ENCODE measurements around the gene CCR7.
A peak's percentile ranks its signal among the peaks of the same experiment; 100 is the strongest.

CCR7 gene

GRCh38 chr17:40565769-40566409 lies 617 bp upstream of the CCR7 start:
- Histone ChIP-seq H2BK15ac (replicated peaks; ENCODE audit: low read depth) (no peak overlapping the region), H2BK5ac (ENCODE audit: low read length) (no peak overlapping the region), H3K36me3 (ENCODE audit: control insufficient read depth, insufficient read depth, low read length) (no peaks in the 10 kb centered on the region), H3K4me1 (ENCODE audit: control insufficient read depth, low read depth, low read length) (peaks cover 4% of the 10 kb centered on the region), H3K4ac (ENCODE audit: low read depth, low read length) (no peak overlapping the region), H3K79me2 (ENCODE audit: control insufficient read depth, insufficient read depth, low read length) (no peaks in the 10 kb centered on the region), H2BK120ac (ENCODE audit: low read depth, low read length) (no peak overlapping the region), H3K27ac (ENCODE audit: low read depth, low read length) (no peak overlapping the region), H4K8ac (ENCODE audit: low read depth, low read length) (no peak overlapping the region), H3K79me1 (ENCODE audit: low read length) (no peaks in the 10 kb centered on the region), H2AK5ac (ENCODE audit: low read length) (no peak overlapping the region), H3K23ac (ENCODE audit: low read length) (no peak overlapping the region), H3K27me3 (ENCODE audit: insufficient read depth, low read length, poor library complexity) (no peaks in the 10 kb centered on the region), H3K4me3 (ENCODE audit: low read length) (no peak overlapping the region), H3K18ac (ENCODE audit: low read length) (no peak overlapping the region), H3K4me2 (ENCODE audit: low read length) (no peak overlapping the region), H3K56ac (ENCODE audit: low read length) (no peak overlapping the region), H4K5ac (ENCODE audit: low read length) (no peak overlapping the region), H3K9ac (ENCODE audit: low read length) (no peak overlapping the region)
- no CpG with 5 or more reads among the region's 2 CpGs for WGBS (ENCODE audit: extremely low coverage, insufficient coverage, low lambda C conversion rate)
- DNase-seq, result no peak

DNA sequence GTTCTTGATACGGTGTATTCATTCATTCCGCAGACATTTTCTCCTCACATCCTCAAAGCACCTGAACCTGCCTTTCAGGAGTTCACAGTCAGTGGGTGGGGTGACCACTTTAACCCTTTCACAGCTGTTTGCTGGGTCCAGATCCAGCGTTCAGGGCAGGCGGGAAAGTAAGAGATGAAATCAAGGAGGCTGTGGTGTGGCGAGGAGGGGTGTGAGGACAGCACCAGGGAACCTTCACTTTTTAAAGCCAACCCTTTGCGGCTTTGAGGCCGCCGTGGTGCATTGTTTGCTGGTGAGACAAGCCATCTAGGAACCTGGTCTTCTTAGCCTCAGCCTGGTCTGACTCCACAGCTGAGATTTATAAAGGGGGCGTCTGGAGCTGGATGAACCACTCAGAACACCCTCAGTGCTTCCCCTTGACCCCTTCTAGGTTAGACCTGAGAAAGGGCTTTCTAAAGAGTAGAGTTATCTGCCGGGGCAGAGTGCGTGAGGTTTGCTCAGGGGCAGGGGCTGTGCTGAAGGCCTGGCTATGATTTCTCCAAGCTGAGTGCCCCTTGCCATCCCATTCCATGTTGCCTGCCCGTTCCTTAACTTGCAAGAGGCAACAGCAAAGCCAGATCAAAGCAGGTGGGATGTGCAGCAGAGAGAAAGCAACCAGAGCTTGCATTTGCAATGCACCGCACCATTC lies 933 bp downstream of the CCR7 start:
- Histone ChIP-seq H3K4ac (ENCODE audit: low read depth, low read length) (no peak overlapping the region), H3K27me3 (ENCODE audit: insufficient read depth, low read length, poor library complexity) (no peaks in the 10 kb centered on the region), H3K79me2 (ENCODE audit: control insufficient read depth, insufficient read depth, low read length) (no peaks in the 10 kb centered on the region), H2BK5ac (ENCODE audit: low read length) (no peak overlapping the region), H3K23ac (ENCODE audit: low read length) (no peak overlapping the region), H2BK120ac (ENCODE audit: low read depth, low read length) (no peak overlapping the region), H3K4me2 (ENCODE audit: low read length) (no peak overlapping the region), H3K27ac (ENCODE audit: low read depth, low read length) (no peak overlapping the region), H3K36me3 (ENCODE audit: control insufficient read depth, insufficient read depth, low read length) (no peaks in the 10 kb centered on the region), H3K18ac (ENCODE audit: low read length) (no peak overlapping the region), H4K8ac (ENCODE audit: low read depth, low read length) (no peak overlapping the region), H2BK15ac (replicated peaks; ENCODE audit: low read depth) (no peak overlapping the region), H3K9ac (ENCODE audit: low read length) (no peak overlapping the region), H3K56ac (ENCODE audit: low read length) (no peak overlapping the region), H3K4me3 (ENCODE audit: low read length) (no peak overlapping the region), H4K5ac (ENCODE audit: low read length) (no peak overlapping the region), H3K4me1 (ENCODE audit: control insufficient read depth, low read depth, low read length) (peaks cover 4% of the 10 kb centered on the region), H2AK5ac (ENCODE audit: low read length) (no peak overlapping the region), H3K79me1 (ENCODE audit: low read length) (no peaks in the 10 kb centered on the region)
- no peak for DNase-seq
- no CpG with 5 or more reads among the region's 13 CpGs for WGBS (ENCODE audit: extremely low coverage, insufficient coverage, low lambda C conversion rate)

GRCh38 chr17:40563220-40564052 lies 1.8 kb downstream of the CCR7 start:
- no peak overlapping the region for H2BK15ac ChIP-seq (replicated peaks; ENCODE audit: low read depth)
- H3K79me2 ChIP-seq (ENCODE audit: control insufficient read depth, insufficient read depth, low read length), result no peaks in the 10 kb centered on the region
- no peak overlapping the region for H4K5ac ChIP-seq (ENCODE audit: low read length)
- H2AK5ac ChIP-seq (ENCODE audit: low read length), result no peak overlapping the region
- no peak overlapping the region for H3K4me2 ChIP-seq (ENCODE audit: low read length)
- H4K8ac ChIP-seq (ENCODE audit: low read depth, low read length), result no peak overlapping the region
- no peak overlapping the region for H3K23ac ChIP-seq (ENCODE audit: low read length)
- no peaks in the 10 kb centered on the region for H3K79me1 ChIP-seq (ENCODE audit: low read length)
- no peaks in the 10 kb centered on the region for H3K36me3 ChIP-seq (ENCODE audit: control insufficient read depth, insufficient read depth, low read length)
- no peak overlapping the region for H2BK120ac ChIP-seq (ENCODE audit: low read depth, low read length)
- DNase-seq, result no peak
- WGBS (ENCODE audit: extremely low coverage, insufficient coverage, low lambda C conversion rate), result no CpG with 5 or more reads among the region's 13 CpGs
- H3K56ac ChIP-seq (ENCODE audit: low read length), result no peak overlapping the region
- H3K4me1 ChIP-seq (ENCODE audit: control insufficient read depth, low read depth, low read length), result peaks cover 4% of the 10 kb centered on the region
- H3K4me3 ChIP-seq (ENCODE audit: low read length), result no peak overlapping the region
- no peak overlapping the region for H3K4ac ChIP-seq (ENCODE audit: low read depth, low read length)
- no peaks in the 10 kb centered on the region for H3K27me3 ChIP-seq (ENCODE audit: insufficient read depth, low read length, poor library complexity)
- H3K27ac ChIP-seq (ENCODE audit: low read depth, low read length), result no peak overlapping the region
- H3K18ac ChIP-seq (ENCODE audit: low read length), result no peak overlapping the region
- H2BK5ac ChIP-seq (ENCODE audit: low read length), result no peak overlapping the region
- no peak overlapping the region for H3K9ac ChIP-seq (ENCODE audit: low read length)

DNA sequence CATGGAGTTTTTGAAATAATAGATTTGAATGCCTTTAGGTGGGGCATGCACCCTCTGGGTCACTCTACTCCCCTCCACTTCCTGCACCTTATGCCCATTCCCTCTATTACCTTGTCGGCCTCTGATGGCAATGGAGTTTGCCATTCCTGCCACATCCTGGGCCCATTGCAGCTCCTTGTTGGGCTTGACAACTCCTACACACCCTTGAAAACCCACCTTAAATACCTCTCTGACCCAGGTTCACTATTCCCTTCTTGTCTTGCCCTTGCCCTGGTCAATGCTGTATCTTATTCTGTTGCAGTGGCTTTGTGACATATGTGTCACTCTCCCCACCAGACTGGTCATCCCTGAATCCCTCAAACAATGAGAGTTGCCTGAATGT lies 2.4 kb downstream of the CCR7 start:
- H3K9ac ChIP-seq (ENCODE audit: low read length), result no peak overlapping the region
- peak overlapping the region; percentile 75 for H3K23ac ChIP-seq (ENCODE audit: low read length)
- H3K18ac ChIP-seq (ENCODE audit: low read length), result no peak overlapping the region
- no peaks in the 10 kb centered on the region for H3K36me3 ChIP-seq (ENCODE audit: control insufficient read depth, insufficient read depth, low read length)
- H2AK5ac ChIP-seq (ENCODE audit: low read length), result no peak overlapping the region
- H3K56ac ChIP-seq (ENCODE audit: low read length), result no peak overlapping the region
- H2BK5ac ChIP-seq (ENCODE audit: low read length), result no peak overlapping the region
- H3K27me3 ChIP-seq (ENCODE audit: insufficient read depth, low read length, poor library complexity), result no peaks in the 10 kb centered on the region
- H3K79me2 ChIP-seq (ENCODE audit: control insufficient read depth, insufficient read depth, low read length), result no peaks in the 10 kb centered on the region
- no peak overlapping the region for H3K4me2 ChIP-seq (ENCODE audit: low read length)
- no peak overlapping the region for H4K8ac ChIP-seq (ENCODE audit: low read depth, low read length)
- no peak for DNase-seq
- no peak overlapping the region for H3K27ac ChIP-seq (ENCODE audit: low read depth, low read length)
- WGBS (ENCODE audit: extremely low coverage, insufficient coverage, low lambda C conversion rate), result no CpG with 5 or more reads among the region's 1 CpG
- no peak overlapping the region for H2BK120ac ChIP-seq (ENCODE audit: low read depth, low read length)
- no peak overlapping the region for H3K4me3 ChIP-seq (ENCODE audit: low read length)
- H3K79me1 ChIP-seq (ENCODE audit: low read length), result no peaks in the 10 kb centered on the region
- H2BK15ac ChIP-seq (replicated peaks; ENCODE audit: low read depth), result no peak overlapping the region
- H3K4ac ChIP-seq (ENCODE audit: low read depth, low read length), result no peak overlapping the region
- H4K5ac ChIP-seq (ENCODE audit: low read length), result no peak overlapping the region
- H3K4me1 ChIP-seq (ENCODE audit: control insufficient read depth, low read depth, low read length), result peaks cover 4% of the 10 kb centered on the region

GRCh38 chr17:40561871-40562611 lies 3.2 kb downstream of the CCR7 start:
- Histone ChIP-seq H3K79me1 (ENCODE audit: low read length) (no peaks in the 10 kb centered on the region), H2BK5ac (ENCODE audit: low read length) (no peak overlapping the region), H3K4me2 (ENCODE audit: low read length) (no peak overlapping the region), H2BK15ac (replicated peaks; ENCODE audit: low read depth) (no peak overlapping the region), H3K27ac (ENCODE audit: low read depth, low read length) (no peak overlapping the region), H3K4me3 (ENCODE audit: low read length) (no peak overlapping the region), H3K9ac (ENCODE audit: low read length) (no peak overlapping the region), H3K23ac (ENCODE audit: low read length) (no peak overlapping the region), H4K5ac (ENCODE audit: low read length) (no peak overlapping the region), H3K36me3 (ENCODE audit: control insufficient read depth, insufficient read depth, low read length) (no peaks in the 10 kb centered on the region), H3K27me3 (ENCODE audit: insufficient read depth, low read length, poor library complexity) (no peaks in the 10 kb centered on the region), H3K4me1 (ENCODE audit: control insufficient read depth, low read depth, low read length) (peaks cover 6% of the 10 kb centered on the region), H2AK5ac (ENCODE audit: low read length) (no peak overlapping the region), H3K18ac (ENCODE audit: low read length) (no peak overlapping the region), H2BK120ac (ENCODE audit: low read depth, low read length) (no peak overlapping the region), H4K8ac (ENCODE audit: low read depth, low read length) (no peak overlapping the region), H3K56ac (ENCODE audit: low read length) (no peak overlapping the region), H3K4ac (ENCODE audit: low read depth, low read length) (no peak overlapping the region), H3K79me2 (ENCODE audit: control insufficient read depth, insufficient read depth, low read length) (no peaks in the 10 kb centered on the region)
- no peak for DNase-seq
- WGBS (ENCODE audit: extremely low coverage, insufficient coverage, low lambda C conversion rate), result no CpG with 5 or more reads among the region's 8 CpGs
